ENCODE measurements around the gene IFT88. TPM values are rescaled to one million over a fixed set of nuclear protein-coding genes. Genes with fewer than 3 reads are reported as not detected.
"Not testable (repeated sequence)": the region's sequence is repeated elsewhere in the genome, so short reads cannot be mapped to it uniquely, and the experiment has no call there.

Gene IFT88
- total RNA-seq, 1 donor from 2014 or later, result 22.5 TPM

DNA sequence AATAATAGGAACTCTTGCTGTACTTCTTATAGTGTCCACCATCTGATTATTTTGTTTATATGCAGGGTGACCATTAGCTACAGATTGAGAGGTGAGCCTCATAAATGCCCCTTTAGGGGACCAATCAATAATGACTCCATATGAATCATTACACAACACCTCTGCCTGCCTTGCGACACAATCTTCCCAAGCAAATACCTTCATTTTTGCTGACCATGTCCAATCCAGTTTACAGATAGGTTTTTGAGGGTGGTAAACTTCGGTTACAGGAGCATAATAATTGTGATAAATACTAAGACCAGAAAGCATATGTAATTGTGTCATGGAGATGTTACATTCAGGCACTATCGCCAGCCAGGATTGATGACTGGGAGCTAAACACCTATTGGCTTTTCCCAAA is 112.9 kb downstream of the IFT88 start:
- H3K36me3 Mint-ChIP-seq (ENCODE audit: low read depth), result no peaks in the 10 kb centered on the region
- H3K27ac Mint-ChIP-seq (ENCODE audit: unreplicated experiment), result no peak overlapping the region
- H3K9me3 Mint-ChIP-seq, result no peaks in the 10 kb centered on the region
- no peaks in the 10 kb centered on the region for H3K27me3 Mint-ChIP-seq (ENCODE audit: low read depth)
- H3K4me1 Mint-ChIP-seq, result peaks cover 32% of the 10 kb centered on the region
- no peak for DNase-seq (ENCODE audit: low read depth, low spot score)
- TF ChIP-seq, protein P1, sequence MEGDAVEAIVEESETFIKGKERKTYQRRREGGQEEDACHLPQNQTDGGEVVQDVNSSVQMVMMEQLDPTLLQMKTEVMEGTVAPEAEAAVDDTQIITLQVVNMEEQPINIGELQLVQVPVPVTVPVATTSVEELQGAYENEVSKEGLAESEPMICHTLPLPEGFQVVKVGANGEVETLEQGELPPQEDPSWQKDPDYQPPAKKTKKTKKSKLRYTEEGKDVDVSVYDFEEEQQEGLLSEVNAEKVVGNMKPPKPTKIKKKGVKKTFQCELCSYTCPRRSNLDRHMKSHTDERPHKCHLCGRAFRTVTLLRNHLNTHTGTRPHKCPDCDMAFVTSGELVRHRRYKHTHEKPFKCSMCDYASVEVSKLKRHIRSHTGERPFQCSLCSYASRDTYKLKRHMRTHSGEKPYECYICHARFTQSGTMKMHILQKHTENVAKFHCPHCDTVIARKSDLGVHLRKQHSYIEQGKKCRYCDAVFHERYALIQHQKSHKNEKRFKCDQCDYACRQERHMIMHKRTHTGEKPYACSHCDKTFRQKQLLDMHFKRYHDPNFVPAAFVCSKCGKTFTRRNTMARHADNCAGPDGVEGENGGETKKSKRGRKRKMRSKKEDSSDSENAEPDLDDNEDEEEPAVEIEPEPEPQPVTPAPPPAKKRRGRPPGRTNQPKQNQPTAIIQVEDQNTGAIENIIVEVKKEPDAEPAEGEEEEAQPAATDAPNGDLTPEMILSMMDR (conservative IDR thresholded peaks at IDR 0.05), result no peak
- no peak overlapping the region for H3K4me3 Mint-ChIP-seq

GRCh38 chr13:20680416-20681080 is 113.6 kb downstream of the IFT88 start:
- TF ChIP-seq, protein P1 (conservative IDR thresholded peaks at IDR 0.05), result no peak
- Mint-ChIP-seq H3K4me1 (peaks cover 32% of the 10 kb centered on the region), H3K27me3 (ENCODE audit: low read depth) (no peaks in the 10 kb centered on the region), H3K36me3 (ENCODE audit: low read depth) (no peaks in the 10 kb centered on the region), H3K27ac (ENCODE audit: unreplicated experiment) (no peak overlapping the region), H3K9me3 (no peaks in the 10 kb centered on the region), H3K4me3 (no peak overlapping the region)
- no peak for DNase-seq (ENCODE audit: low read depth, low spot score)

GRCh38 chr13:20681481-20681880 is 114.5 kb downstream of the IFT88 start:
- not testable (repeated sequence) for H3K27me3 Mint-ChIP-seq (ENCODE audit: low read depth); DNase-seq (ENCODE audit: low read depth, low spot score); H3K9me3 Mint-ChIP-seq; H3K27ac Mint-ChIP-seq (ENCODE audit: unreplicated experiment); H3K36me3 Mint-ChIP-seq (ENCODE audit: low read depth); H3K4me3 Mint-ChIP-seq
- H3K4me1 Mint-ChIP-seq, result peaks cover 32% of the 10 kb centered on the region

GRCh38 chr13:20682061-20682460 is 115.1 kb downstream of the IFT88 start:
- TF ChIP-seq, protein P1 (conservative IDR thresholded peaks at IDR 0.05), result no peak
- DNase-seq (ENCODE audit: low read depth, low spot score), result no peak
- peaks cover 38% of the 10 kb centered on the region for H3K4me1 Mint-ChIP-seq
- no peaks in the 10 kb centered on the region for H3K36me3 Mint-ChIP-seq (ENCODE audit: low read depth)
- no peaks in the 10 kb centered on the region for H3K27me3 Mint-ChIP-seq (ENCODE audit: low read depth)
- H3K4me3 Mint-ChIP-seq, result no peak overlapping the region
- no peaks in the 10 kb centered on the region for H3K9me3 Mint-ChIP-seq
- no peak overlapping the region for H3K27ac Mint-ChIP-seq (ENCODE audit: unreplicated experiment)

DNA sequence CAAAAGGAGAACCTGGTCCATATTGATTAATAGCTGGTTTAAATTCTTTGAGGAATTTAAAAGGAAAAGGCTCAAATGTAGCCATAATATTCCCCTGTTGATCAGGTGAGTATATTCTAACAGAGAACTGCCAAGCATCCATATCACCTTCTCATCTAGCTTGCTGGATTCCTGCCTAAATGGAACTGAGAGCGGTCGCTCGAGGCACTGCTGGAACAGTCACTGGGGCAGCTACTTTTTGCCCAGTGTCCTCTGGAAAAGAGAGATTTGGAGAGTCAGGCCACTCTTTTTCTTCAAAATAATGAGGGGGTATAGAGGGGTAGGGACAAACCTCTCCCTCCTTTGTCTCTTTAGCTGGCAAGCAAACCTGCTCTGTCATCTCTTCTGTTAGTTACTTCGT is 117.1 kb downstream of the IFT88 start:
- TF ChIP-seq, protein P1 (conservative IDR thresholded peaks at IDR 0.05), result no peak
- peak overlapping the region; percentile 79 for H3K27ac Mint-ChIP-seq (ENCODE audit: unreplicated experiment)
- H3K4me1 Mint-ChIP-seq, result peaks cover 29% of the 10 kb centered on the region
- H3K4me3 Mint-ChIP-seq, result no peak overlapping the region
- no peaks in the 10 kb centered on the region for H3K27me3 Mint-ChIP-seq (ENCODE audit: low read depth)
- DNase-seq (ENCODE audit: low read depth, low spot score), result no peak
- H3K36me3 Mint-ChIP-seq (ENCODE audit: low read depth), result no peaks in the 10 kb centered on the region
- H3K9me3 Mint-ChIP-seq, result no peaks in the 10 kb centered on the region

DNA sequence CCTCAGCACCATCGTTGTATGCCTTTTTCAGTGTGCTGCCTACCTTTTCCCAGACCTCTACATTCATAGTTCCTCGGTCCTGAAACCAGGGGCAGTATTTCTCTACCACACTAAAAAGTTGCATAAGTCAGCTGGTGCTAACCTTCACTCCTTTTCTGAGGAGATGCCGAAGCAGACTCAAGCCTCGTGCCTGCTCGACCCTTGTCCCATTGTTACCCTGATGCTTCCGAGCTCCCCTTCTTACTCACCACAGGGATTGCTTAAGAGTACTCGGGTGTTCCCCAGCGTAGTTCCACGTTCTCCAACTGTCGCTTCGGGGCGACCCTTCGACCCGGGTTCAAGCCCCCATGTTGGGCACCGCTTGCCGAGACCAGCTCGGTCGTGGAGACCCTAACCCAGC is 117.6 kb downstream of the IFT88 start:
- Mint-ChIP-seq H3K4me3 (no peak overlapping the region), H3K4me1 (peaks cover 25% of the 10 kb centered on the region)

More for the DNA sequence above, 117.6 kb downstream of the IFT88 start:
- H3K36me3 Mint-ChIP-seq (ENCODE audit: low read depth), result no peaks in the 10 kb centered on the region
- no peaks in the 10 kb centered on the region for H3K9me3 Mint-ChIP-seq
- H3K27ac Mint-ChIP-seq (ENCODE audit: unreplicated experiment), result peak overlapping the region; percentile 79
- DNase-seq (ENCODE audit: low read depth, low spot score), result no peak
- TF ChIP-seq, protein P1 (conservative IDR thresholded peaks at IDR 0.05), result no peak
- no peaks in the 10 kb centered on the region for H3K27me3 Mint-ChIP-seq (ENCODE audit: low read depth)

All from neural crest cell (in vitro differentiated cells).